ENCODE data around the gene ZNF470.

ZNF470 gene

GRCh38 chr19:56567274-56568120, at the start of gene ZNF470:
Gene ZNF470, plus strand, starts transcription at chr19:56567468. Its CDS starts 2,844 bp downstream, at chr19:56570312.
- H3K27me3 Mint-ChIP-seq (ENCODE audit: low read depth), result no peaks in the 10 kb centered on the region
- peak within 1 kb of the TSS; percentile 79 for H3K27ac Mint-ChIP-seq
- peaks cover 26% of the 10 kb centered on the region for H3K36me3 Mint-ChIP-seq (ENCODE audit: low read depth)
- H3K4me3 Mint-ChIP-seq, result peak within 1 kb of the TSS; percentile 92
- peaks cover 79% of the 10 kb centered on the region for H3K9me3 Mint-ChIP-seq
- H3K4me1 Mint-ChIP-seq (ENCODE audit: low read depth), result peaks cover 7% of the 10 kb centered on the region

DNA sequence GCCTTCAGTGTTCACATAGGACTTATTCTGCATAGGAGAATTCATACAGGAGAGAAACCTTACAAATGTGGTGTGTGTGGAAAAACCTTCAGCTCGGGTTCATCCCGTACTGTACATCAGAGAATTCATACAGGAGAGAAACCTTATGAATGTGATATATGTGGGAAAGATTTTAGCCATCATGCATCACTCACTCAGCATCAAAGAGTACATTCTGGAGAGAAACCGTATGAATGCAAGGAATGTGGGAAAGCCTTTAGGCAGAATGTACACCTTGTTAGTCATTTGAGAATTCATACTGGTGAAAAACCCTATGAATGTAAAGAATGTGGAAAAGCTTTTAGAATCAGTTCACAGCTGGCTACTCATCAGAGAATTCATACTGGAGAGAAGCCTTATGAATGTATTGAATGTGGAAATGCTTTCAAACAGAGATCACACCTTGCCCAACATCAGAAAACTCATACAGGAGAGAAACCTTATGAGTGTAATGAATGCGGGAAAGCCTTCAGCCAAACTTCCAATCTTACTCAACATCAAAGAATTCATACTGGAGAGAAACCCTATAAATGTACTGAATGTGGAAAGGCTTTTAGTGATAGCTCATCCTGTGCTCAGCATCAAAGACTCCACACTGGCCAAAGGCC, 41.9 kb upstream of the ZNF470 start:
- Mint-ChIP-seq H3K4me1 (ENCODE audit: low read depth) (no peaks in the 10 kb centered on the region), H3K27ac (no peak overlapping the region), H3K4me3 (no peak overlapping the region), H3K36me3 (ENCODE audit: low read depth) (peaks cover 9% of the 10 kb centered on the region), H3K9me3 (peaks cover 72% of the 10 kb centered on the region), H3K27me3 (ENCODE audit: low read depth) (no peaks in the 10 kb centered on the region)

- Mint-ChIP-seq H3K36me3 (ENCODE audit: low read depth) (peaks cover 21% of the 10 kb centered on the region), H3K27ac (peak overlapping the region; percentile 92), H3K4me3 (peak overlapping the region; percentile 83), H3K9me3 (peaks cover 71% of the 10 kb centered on the region), H3K27me3 (ENCODE audit: low read depth) (no peaks in the 10 kb centered on the region), H3K4me1 (ENCODE audit: low read depth) (peaks cover 6% of the 10 kb centered on the region)
Measured at GRCh38 chr19:56537442-56537841, 29.8 kb upstream of the ZNF470 start.

- peaks cover 67% of the 10 kb centered on the region for H3K9me3 Mint-ChIP-seq
- peak overlapping the region; percentile 83 for H3K4me3 Mint-ChIP-seq
- peaks cover 6% of the 10 kb centered on the region for H3K4me1 Mint-ChIP-seq (ENCODE audit: low read depth)
- peak overlapping the region; percentile 92 for H3K27ac Mint-ChIP-seq
- H3K36me3 Mint-ChIP-seq (ENCODE audit: low read depth), result peaks cover 24% of the 10 kb centered on the region
- no peaks in the 10 kb centered on the region for H3K27me3 Mint-ChIP-seq (ENCODE audit: low read depth)
Measured at GRCh38 chr19:56538254-56538760, 29.0 kb upstream of the ZNF470 start.

GRCh38 chr19:56538761-56539263, 28.5 kb upstream of the ZNF470 start, which contains the start of gene ZFP28:
Gene ZFP28, plus strand, starts transcription at chr19:56538948. Its CDS starts 71 bp downstream, at chr19:56539019.
- H3K9me3 Mint-ChIP-seq, result peaks cover 67% of the 10 kb centered on the region
- H3K4me1 Mint-ChIP-seq (ENCODE audit: low read depth), result peaks cover 6% of the 10 kb centered on the region
- peak within 1 kb of the TSS; percentile 92 for H3K27ac Mint-ChIP-seq
- H3K4me3 Mint-ChIP-seq, result peak within 1 kb of the TSS; percentile 83
- no peaks in the 10 kb centered on the region for H3K27me3 Mint-ChIP-seq (ENCODE audit: low read depth)
- H3K36me3 Mint-ChIP-seq (ENCODE audit: low read depth), result peaks cover 24% of the 10 kb centered on the region

DNA sequence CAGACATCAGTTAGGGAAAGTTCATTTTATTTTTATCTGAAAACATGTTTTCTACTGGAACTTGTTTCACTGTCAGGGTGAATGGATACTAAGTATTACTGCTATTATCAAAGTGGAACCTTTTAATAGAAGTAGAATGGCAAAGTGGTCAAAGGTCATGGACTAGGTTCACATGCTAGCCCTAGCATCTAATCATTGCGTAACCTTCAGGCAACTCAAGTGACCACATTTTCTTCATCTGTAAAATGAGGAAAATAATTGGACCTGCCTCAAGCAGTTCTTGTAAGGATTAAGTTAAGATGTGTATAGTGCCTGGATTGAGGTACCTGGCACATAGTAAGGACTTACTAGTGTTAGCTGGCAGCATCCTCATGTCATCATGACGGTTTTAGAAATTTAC, 23.5 kb upstream of the ZNF470 start:
- Mint-ChIP-seq H3K9me3 (peaks cover 67% of the 10 kb centered on the region), H3K27ac (no peak overlapping the region), H3K36me3 (ENCODE audit: low read depth) (peaks cover 34% of the 10 kb centered on the region), H3K4me1 (ENCODE audit: low read depth) (peaks cover 2% of the 10 kb centered on the region), H3K4me3 (no peak overlapping the region), H3K27me3 (ENCODE audit: low read depth) (no peaks in the 10 kb centered on the region)

- H3K36me3 Mint-ChIP-seq (ENCODE audit: low read depth), result peaks cover 30% of the 10 kb centered on the region
Measured at GRCh38 chr19:56547535-56547934, 19.7 kb upstream of the ZNF470 start.

GRCh38 chr19:56554272-56554869, 12.9 kb upstream of the ZNF470 start:
- H3K27me3 Mint-ChIP-seq (ENCODE audit: low read depth), result no peaks in the 10 kb centered on the region
- peaks cover 71% of the 10 kb centered on the region for H3K9me3 Mint-ChIP-seq
- no peak overlapping the region for H3K27ac Mint-ChIP-seq
- H3K4me3 Mint-ChIP-seq, result no peak overlapping the region
- H3K4me1 Mint-ChIP-seq (ENCODE audit: low read depth), result no peaks in the 10 kb centered on the region
- peaks cover 30% of the 10 kb centered on the region for H3K36me3 Mint-ChIP-seq (ENCODE audit: low read depth)

More at GRCh38 chr19:56547535-56547934, 19.7 kb upstream of the ZNF470 start:
- H3K27ac Mint-ChIP-seq, result no peak overlapping the region
- no peak overlapping the region for H3K4me3 Mint-ChIP-seq
- H3K4me1 Mint-ChIP-seq (ENCODE audit: low read depth), result no peaks in the 10 kb centered on the region
- peaks cover 60% of the 10 kb centered on the region for H3K9me3 Mint-ChIP-seq
- no peaks in the 10 kb centered on the region for H3K27me3 Mint-ChIP-seq (ENCODE audit: low read depth)

DNA sequence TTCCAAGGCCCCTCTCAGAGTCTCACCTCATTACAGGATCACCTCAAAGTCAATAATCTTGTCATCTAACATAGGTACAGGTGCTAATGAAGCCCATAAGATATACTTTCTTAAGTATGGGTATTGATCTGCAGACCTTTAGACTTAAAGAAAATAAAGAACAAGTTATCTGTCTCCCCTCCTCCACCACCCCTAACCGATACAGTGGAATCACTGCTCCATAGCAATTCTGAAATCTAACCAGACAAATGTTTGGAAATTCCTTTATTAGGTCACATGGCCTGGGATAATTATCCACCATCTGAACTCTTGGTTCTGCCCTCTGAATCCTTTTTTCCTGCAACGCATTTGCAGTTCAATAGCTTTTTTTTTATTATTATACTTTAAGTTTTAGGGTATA, 4.5 kb upstream of the ZNF470 start:
- no peak overlapping the region for H3K4me3 Mint-ChIP-seq
- H3K4me1 Mint-ChIP-seq (ENCODE audit: low read depth), result peaks cover 4% of the 10 kb centered on the region
- H3K27ac Mint-ChIP-seq, result no peak overlapping the region
- no peaks in the 10 kb centered on the region for H3K27me3 Mint-ChIP-seq (ENCODE audit: low read depth)
- peaks cover 88% of the 10 kb centered on the region for H3K9me3 Mint-ChIP-seq
- peaks cover 9% of the 10 kb centered on the region for H3K36me3 Mint-ChIP-seq (ENCODE audit: low read depth)

- peak overlapping the region; percentile 92 for H3K4me3 Mint-ChIP-seq
- peaks cover 7% of the 10 kb centered on the region for H3K4me1 Mint-ChIP-seq (ENCODE audit: low read depth)
- peaks cover 26% of the 10 kb centered on the region for H3K36me3 Mint-ChIP-seq (ENCODE audit: low read depth)
- no peaks in the 10 kb centered on the region for H3K27me3 Mint-ChIP-seq (ENCODE audit: low read depth)
- H3K9me3 Mint-ChIP-seq, result peaks cover 84% of the 10 kb centered on the region
- peak overlapping the region; percentile 79 for H3K27ac Mint-ChIP-seq
Measured at GRCh38 chr19:56566904-56567273, 379 bp upstream of the ZNF470 start.

- peaks cover 85% of the 10 kb centered on the region for H3K9me3 Mint-ChIP-seq
- no peaks in the 10 kb centered on the region for H3K27me3 Mint-ChIP-seq (ENCODE audit: low read depth)
- peaks cover 4% of the 10 kb centered on the region for H3K4me1 Mint-ChIP-seq (ENCODE audit: low read depth)
- H3K27ac Mint-ChIP-seq, result no peak overlapping the region
- peaks cover 51% of the 10 kb centered on the region for H3K36me3 Mint-ChIP-seq (ENCODE audit: low read depth)
- no peak overlapping the region for H3K4me3 Mint-ChIP-seq
Measured at GRCh38 chr19:56572589-56572988, 5.3 kb downstream of the ZNF470 start.

DNA sequence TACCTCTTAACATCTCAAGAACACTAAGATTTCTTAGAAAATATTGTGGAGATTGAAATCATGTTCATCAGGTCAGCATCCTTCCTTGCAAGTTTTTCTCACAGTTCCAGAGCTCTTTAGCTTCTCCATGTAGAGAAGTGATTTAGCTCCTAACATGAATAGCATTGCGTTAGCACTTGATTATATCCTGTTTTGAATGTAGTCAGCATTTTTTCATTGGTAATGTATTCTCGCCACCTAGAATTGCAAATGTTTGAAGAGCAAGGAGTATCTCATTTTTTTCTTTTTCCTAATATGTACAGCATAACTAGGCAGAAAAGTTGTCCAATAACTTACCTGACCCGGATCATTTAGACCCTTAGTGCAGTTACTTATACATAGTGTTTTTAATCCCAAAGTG, 6.6 kb downstream of the ZNF470 start:
- no peak overlapping the region for H3K4me3 Mint-ChIP-seq
- no peak overlapping the region for H3K27ac Mint-ChIP-seq
- H3K36me3 Mint-ChIP-seq (ENCODE audit: low read depth), result peaks cover 51% of the 10 kb centered on the region
- H3K9me3 Mint-ChIP-seq, result peaks cover 86% of the 10 kb centered on the region
- H3K4me1 Mint-ChIP-seq (ENCODE audit: low read depth), result no peaks in the 10 kb centered on the region
- H3K27me3 Mint-ChIP-seq (ENCODE audit: low read depth), result no peaks in the 10 kb centered on the region

DNA sequence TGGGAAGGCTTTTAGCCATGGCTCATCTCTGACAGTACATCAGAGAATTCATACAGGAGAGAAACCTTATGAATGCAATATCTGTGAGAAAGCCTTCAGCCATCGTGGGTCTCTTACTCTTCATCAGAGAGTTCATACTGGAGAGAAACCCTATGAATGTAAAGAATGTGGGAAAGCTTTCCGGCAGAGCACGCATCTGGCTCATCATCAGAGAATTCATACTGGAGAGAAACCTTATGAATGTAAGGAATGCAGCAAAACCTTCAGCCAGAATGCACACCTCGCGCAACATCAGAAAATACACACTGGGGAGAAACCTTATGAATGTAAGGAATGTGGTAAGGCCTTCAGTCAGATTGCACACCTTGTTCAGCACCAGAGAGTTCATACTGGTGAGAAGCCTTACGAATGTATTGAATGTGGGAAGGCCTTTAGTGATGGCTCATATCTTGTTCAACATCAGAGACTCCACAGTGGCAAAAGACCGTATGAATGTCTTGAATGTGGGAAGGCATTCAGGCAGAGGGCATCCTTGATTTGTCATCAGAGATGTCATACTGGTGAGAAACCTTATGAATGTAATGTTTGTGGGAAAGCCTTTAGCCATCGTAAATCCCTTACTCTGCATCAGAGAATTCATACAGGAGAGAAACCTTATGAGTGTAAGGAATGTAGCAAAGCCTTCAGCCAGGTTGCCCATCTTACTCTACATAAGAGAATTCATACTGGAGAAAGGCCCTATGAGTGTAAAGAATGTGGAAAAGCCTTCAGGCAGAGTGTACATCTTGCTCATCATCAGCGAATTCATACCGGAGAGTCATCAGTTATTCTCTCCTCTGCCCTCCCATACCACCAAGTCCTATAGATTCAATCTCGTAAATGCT, 10.7 kb downstream of the ZNF470 start:
- H3K9me3 Mint-ChIP-seq, result peaks cover 80% of the 10 kb centered on the region
- no peaks in the 10 kb centered on the region for H3K4me1 Mint-ChIP-seq (ENCODE audit: low read depth)
- no peak overlapping the region for H3K4me3 Mint-ChIP-seq
- H3K27ac Mint-ChIP-seq, result no peak overlapping the region
- H3K27me3 Mint-ChIP-seq (ENCODE audit: low read depth), result no peaks in the 10 kb centered on the region
- H3K36me3 Mint-ChIP-seq (ENCODE audit: low read depth), result peaks cover 36% of the 10 kb centered on the region

DNA sequence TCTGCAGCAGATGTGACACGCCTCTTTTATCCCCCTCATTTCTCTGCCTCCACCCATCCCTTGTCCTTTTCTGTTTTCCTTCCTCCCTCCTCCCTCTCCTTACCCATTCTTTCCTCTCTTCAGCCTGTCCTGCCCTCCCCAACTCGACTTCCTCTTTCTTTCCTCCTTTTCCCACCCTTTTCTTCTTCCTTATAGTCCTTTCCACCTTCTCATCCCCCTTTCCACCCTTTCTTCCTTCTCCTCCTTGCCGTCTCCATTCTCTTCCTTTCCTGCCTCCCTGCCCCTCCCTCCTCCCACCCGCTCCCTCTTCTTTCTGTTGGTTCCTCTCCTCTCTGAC, 27.1 kb downstream of the ZNF470 start:
- peaks cover 22% of the 10 kb centered on the region for H3K36me3 Mint-ChIP-seq (ENCODE audit: low read depth)
- H3K27me3 Mint-ChIP-seq (ENCODE audit: low read depth), result no peaks in the 10 kb centered on the region
- H3K27ac Mint-ChIP-seq, result peak overlapping the region; percentile 65
- peaks cover 63% of the 10 kb centered on the region for H3K9me3 Mint-ChIP-seq
- peak overlapping the region; percentile 92 for H3K4me3 Mint-ChIP-seq
- peaks cover 12% of the 10 kb centered on the region for H3K4me1 Mint-ChIP-seq (ENCODE audit: low read depth)

All from T-helper 1 cell treated with Interleukin-12 subunit alpha and Interleukin-12 subunit beta and Interleukin-4 antibody, amounts not matched to agents 30 μg/mL and 1 μg/mL, for 36 hours (primary cell).